Memory B cell (primary cell): ENCODE results near the gene POMZP3.
"Not testable (repeated sequence)": the region's sequence is repeated elsewhere in the genome, so short reads cannot be mapped to it uniquely, and the experiment has no call there.

Experiments used
- ATAC-seq: fragments of 150-1000 bp; cut with Tn5 transposase; 2 replicates; pipeline ENCODE4 v1.10.0; 2021; ENCODE audit warnings: low read depth, mild to moderate bottlenecking, moderate library complexity
- DNase-seq, 2 donors: peaks; one replicate each; pipeline ENCODE4 v3.0.0; 2022; ENCODE audit warnings: low spot score in 2 of 2
- H3K27ac Mint-ChIP-seq: one replicate; pipeline ENCODE4 v1.8.0; 2022; ENCODE audit warnings: mild to moderate bottlenecking, moderate library complexity, mixed read lengths
- H3K27me3 Mint-ChIP-seq: one replicate; pipeline ENCODE4 v1.8.0; 2022; ENCODE audit warnings: mixed read lengths
- H3K36me3 Mint-ChIP-seq: one replicate; pipeline ENCODE4 v1.8.0; 2022; ENCODE audit warnings: mild to moderate bottlenecking, mixed read lengths
- H3K4me1 Mint-ChIP-seq: one replicate; pipeline ENCODE4 v1.8.0; 2022; ENCODE audit warnings: mixed read lengths
- H3K4me3 Mint-ChIP-seq: one replicate; pipeline ENCODE4 v1.8.0; 2022; ENCODE audit warnings: mild to moderate bottlenecking, moderate library complexity, mixed read lengths
- H3K9me3 Mint-ChIP-seq: one replicate; pipeline ENCODE4 v1.8.0; 2022; ENCODE audit warnings: mixed read lengths

Gene POMZP3

GRCh38 chr7:76572296-76572695, 54.8 kb downstream of the POMZP3 start:
- H3K4me1 Mint-ChIP-seq, H3K9me3 Mint-ChIP-seq: not testable (repeated sequence)
- peak overlapping the region; percentile 14 for H3K27ac Mint-ChIP-seq

GRCh38 chr7:76570324-76570775, 56.7 kb downstream of the POMZP3 start:
- H3K27me3 Mint-ChIP-seq, H3K9me3 Mint-ChIP-seq, DNase-seq, H3K4me3 Mint-ChIP-seq, H3K27ac Mint-ChIP-seq, ATAC-seq: not testable (repeated sequence)
- Mint-ChIP-seq H3K36me3 (peaks cover 16% of the 10 kb centered on the region), H3K4me1 (peaks cover 11% of the 10 kb centered on the region)

More at GRCh38 chr7:76572296-76572695, 54.8 kb downstream of the POMZP3 start:
- not testable (repeated sequence) for DNase-seq, H3K4me3 Mint-ChIP-seq, ATAC-seq, H3K27me3 Mint-ChIP-seq
- H3K36me3 Mint-ChIP-seq: peaks cover 11% of the 10 kb centered on the region

- H3K27me3 Mint-ChIP-seq, H3K27ac Mint-ChIP-seq, ATAC-seq, DNase-seq, H3K4me3 Mint-ChIP-seq, H3K9me3 Mint-ChIP-seq: not testable (repeated sequence)
- Mint-ChIP-seq H3K36me3 (peaks cover 19% of the 10 kb centered on the region), H3K4me1 (peaks cover 11% of the 10 kb centered on the region)
These were observed 58.3 kb downstream of the POMZP3 start for GRCh38 chr7:76568742-76569141.

- H3K27ac Mint-ChIP-seq, DNase-seq, H3K27me3 Mint-ChIP-seq, H3K9me3 Mint-ChIP-seq, H3K4me3 Mint-ChIP-seq, ATAC-seq: not testable (repeated sequence)
- H3K4me1 Mint-ChIP-seq: peaks cover 11% of the 10 kb centered on the region
- peaks cover 19% of the 10 kb centered on the region for H3K36me3 Mint-ChIP-seq
These were observed 59.3 kb downstream of the POMZP3 start for GRCh38 chr7:76567753-76568152.

- not testable (repeated sequence) for H3K4me3 Mint-ChIP-seq, ATAC-seq, H3K27me3 Mint-ChIP-seq, H3K9me3 Mint-ChIP-seq, H3K27ac Mint-ChIP-seq, DNase-seq
- peaks cover 19% of the 10 kb centered on the region for H3K36me3 Mint-ChIP-seq
- H3K4me1 Mint-ChIP-seq: peaks cover 11% of the 10 kb centered on the region
These were observed 59.8 kb downstream of the POMZP3 start for GRCh38 chr7:76567311-76567710.

GRCh38 chr7:76565001-76565400, 62.1 kb downstream of the POMZP3 start:
- H3K27me3 Mint-ChIP-seq, H3K4me3 Mint-ChIP-seq, DNase-seq, H3K27ac Mint-ChIP-seq, ATAC-seq, H3K4me1 Mint-ChIP-seq, H3K9me3 Mint-ChIP-seq: not testable (repeated sequence)
- peaks cover 25% of the 10 kb centered on the region for H3K36me3 Mint-ChIP-seq

GRCh38 chr7:76561342-76561741, 65.7 kb downstream of the POMZP3 start:
- peaks cover 18% of the 10 kb centered on the region for H3K4me1 Mint-ChIP-seq
- not testable (repeated sequence) for ATAC-seq, DNase-seq, H3K27ac Mint-ChIP-seq, H3K27me3 Mint-ChIP-seq, H3K4me3 Mint-ChIP-seq, H3K9me3 Mint-ChIP-seq
- peaks cover 31% of the 10 kb centered on the region for H3K36me3 Mint-ChIP-seq

- not testable (repeated sequence) for H3K27me3 Mint-ChIP-seq, H3K27ac Mint-ChIP-seq, DNase-seq, H3K4me3 Mint-ChIP-seq, H3K9me3 Mint-ChIP-seq, ATAC-seq
- H3K4me1 Mint-ChIP-seq: peaks cover 16% of the 10 kb centered on the region
- H3K36me3 Mint-ChIP-seq: peaks cover 28% of the 10 kb centered on the region
These were observed 66.9 kb downstream of the POMZP3 start for GRCh38 chr7:76560157-76560556.
